H1 (cell line): Measurements from ENCODE around the gene CACNA2D1.

Source experiments
- CREB1 ChIP-seq: IDR thresholded peaks from 2 replicates; pipeline ENCODE4 v1.6.1; 2012; ENCODE audit warnings: inconsistent platforms
- CTCF ChIP-seq, 3 experiments: IDR thresholded peaks; 1 replicate in 2 of 3; 2 replicates in 1 of 3; pipeline versions ENCODE4 v1.5.1 to v1.6.1; 2011; ENCODE audit warnings: low read length in 3 of 3, mild to moderate bottlenecking in 3 of 3, inconsistent platforms in 2 of 3, low read depth in 1 of 3, moderate library complexity in 1 of 3; ENCODE audit not compliant: insufficient read depth in 1 of 3; ENCODE audit errors: control extremely low read depth in 1 of 3
- EP300 ChIP-seq, 2 experiments: IDR thresholded peaks; 1 replicate in 1 of 2; 2 replicates in 1 of 2; pipeline ENCODE4 v1.6.1; 2011 to 2012; ENCODE audit warnings: low read depth in 2 of 2, low read length in 2 of 2, mild to moderate bottlenecking in 2 of 2, borderline replicate concordance in 1 of 2, inconsistent platforms in 1 of 2, moderate library complexity in 1 of 2
- GABPA ChIP-seq: IDR thresholded peaks from 2 replicates; pipeline ENCODE4 v1.6.1; 2011; ENCODE audit warnings: mild to moderate bottlenecking, low read length, moderate library complexity, borderline replicate concordance; ENCODE audit not compliant: insufficient read depth
- HDAC2 ChIP-seq, 2 experiments: fragments of 300-600 bp in 1 of 2; sonication (generic) in 1 of 2; IDR thresholded peaks; 2 replicates each; pipeline ENCODE4 v1.6.1; 2011 to 2012; ENCODE audit warnings: low read depth in 2 of 2, low read length in 2 of 2, mild to moderate bottlenecking in 2 of 2, moderate library complexity in 2 of 2, borderline replicate concordance in 1 of 2, inconsistent platforms in 1 of 2
- JUN ChIP-seq: IDR thresholded peaks from 2 replicates; pipeline ENCODE4 v1.6.1; 2011; ENCODE audit warnings: low read depth, mild to moderate bottlenecking, improper control_type of control experiment, low read length
- JUND ChIP-seq: IDR thresholded peaks from 2 replicates; pipeline ENCODE4 v1.6.1; 2011; ENCODE audit warnings: mild to moderate bottlenecking, improper control_type of control experiment, low read length
- MAX ChIP-seq: IDR thresholded peaks from 2 replicates; pipeline ENCODE4 v1.6.1; 2012; ENCODE audit warnings: inconsistent platforms
- POLR2A ChIP-seq, 2 experiments: IDR thresholded peaks; 1 replicate in 1 of 2; 2 replicates in 1 of 2; pipeline ENCODE4 v1.6.1; 2011; ENCODE audit warnings: low read depth in 2 of 2, low read length in 2 of 2, mild to moderate bottlenecking in 2 of 2; ENCODE audit errors: control extremely low read depth in 1 of 2
- RFX5 ChIP-seq: IDR thresholded peaks from 2 replicates; pipeline ENCODE4 v1.6.1; 2011; ENCODE audit warnings: low read depth, low read length, improper control_type of control experiment, borderline replicate concordance
- USF2 ChIP-seq: IDR thresholded peaks from 2 replicates; pipeline ENCODE4 v1.6.1; 2011; ENCODE audit warnings: low read length, improper control_type of control experiment

GRCh38 chr7:82005056-82005455 lies 438.5 kb downstream of the CACNA2D1 start:
- TF ChIP-seq JUN: no peak
- no peak for TF ChIP-seq CTCF (IDR thresholded peaks at IDR 0.05; ENCODE audit: control extremely low read depth in 1 of 3, insufficient read depth in 1 of 3, low read depth in 1 of 3, low read length in 3 of 3)
- TF ChIP-seq HDAC2 (IDR thresholded peaks at IDR 0.05; ENCODE audit: borderline replicate concordance in 1 of 2, low read depth in 2 of 2, low read length in 2 of 2): no peak
- TF ChIP-seq CREB1: no peak
- no peak for TF ChIP-seq GABPA
- TF ChIP-seq POLR2A (IDR thresholded peaks at IDR 0.05; ENCODE audit: control extremely low read depth in 1 of 2, low read depth in 2 of 2, low read length in 2 of 2): no peak
- no peak for TF ChIP-seq EP300 (IDR thresholded peaks at IDR 0.05; ENCODE audit: borderline replicate concordance in 1 of 2, low read depth in 2 of 2, low read length in 2 of 2)
- TF ChIP-seq RFX5: no peak
- TF ChIP-seq MAX: no peak
- no peak for TF ChIP-seq JUND
- TF ChIP-seq USF2: no peak
